ENCODE measurements around the gene MAP4K4.

The MAP4K4 gene

DNA sequence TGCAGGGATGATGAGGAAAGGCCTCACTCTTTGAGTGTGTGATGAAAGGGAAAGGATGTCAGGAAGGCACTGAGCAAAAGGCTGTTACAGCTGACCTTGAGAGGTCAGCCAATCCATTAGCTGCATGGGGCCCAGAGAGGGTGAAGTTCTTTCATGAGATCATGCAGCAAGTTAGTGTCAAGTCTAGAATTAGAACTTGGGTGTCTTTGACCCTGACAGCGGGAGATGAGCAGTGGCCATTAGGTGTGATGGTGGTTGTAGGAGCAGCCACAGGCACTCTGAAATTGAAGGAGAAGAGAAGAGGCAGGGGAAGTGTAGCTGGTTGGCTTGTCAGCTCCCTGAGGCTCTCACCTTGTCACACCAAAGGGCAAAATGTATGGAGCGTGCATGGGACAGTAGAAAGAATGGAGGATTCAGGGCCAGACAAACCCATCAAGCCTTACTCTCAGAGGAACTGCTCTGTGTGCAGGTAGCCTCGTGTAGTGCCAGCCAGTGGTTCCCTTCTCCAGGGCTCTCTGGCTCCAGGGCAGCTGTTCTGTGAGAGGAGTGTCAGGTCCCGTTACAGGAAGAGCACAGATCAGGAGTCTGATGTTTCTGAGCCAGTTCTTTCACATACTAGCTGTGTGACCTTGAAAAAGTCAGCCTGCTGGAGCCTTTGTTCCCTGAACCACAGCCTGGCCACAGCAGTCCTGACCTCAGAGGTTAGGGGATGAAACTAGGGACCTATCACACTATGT lies 35.9 kb downstream of the MAP4K4 start:
- Histone ChIP-seq H2AFZ (ENCODE audit: low read depth, low read length) (no peak overlapping the region), H3K27me3 (ENCODE audit: low read depth, low read length) (no peaks in the 10 kb centered on the region), H3K4me1 (ENCODE audit: low read length) (peaks cover 75% of the 10 kb centered on the region), H4K20me1 (ENCODE audit: insufficient read depth, low read length) (peaks cover 94% of the 10 kb centered on the region), H3K36me3 (replicated peaks; ENCODE audit: low read depth, low read length) (no peaks in the 10 kb centered on the region), H3K4me2 (ENCODE audit: low read length) (no peak overlapping the region), H3K9ac (ENCODE audit: low read length) (no peak overlapping the region), H3K79me2 (ENCODE audit: low read length) (peaks cover 99% of the 10 kb centered on the region), H3K9me3 (ENCODE audit: insufficient read depth, low read length) (no peaks in the 10 kb centered on the region), H3K27ac (ENCODE audit: low read length) (no peak overlapping the region), H3K4me3 (ENCODE audit: low read length) (no peak overlapping the region)
- TF ChIP-seq, protein P1, sequence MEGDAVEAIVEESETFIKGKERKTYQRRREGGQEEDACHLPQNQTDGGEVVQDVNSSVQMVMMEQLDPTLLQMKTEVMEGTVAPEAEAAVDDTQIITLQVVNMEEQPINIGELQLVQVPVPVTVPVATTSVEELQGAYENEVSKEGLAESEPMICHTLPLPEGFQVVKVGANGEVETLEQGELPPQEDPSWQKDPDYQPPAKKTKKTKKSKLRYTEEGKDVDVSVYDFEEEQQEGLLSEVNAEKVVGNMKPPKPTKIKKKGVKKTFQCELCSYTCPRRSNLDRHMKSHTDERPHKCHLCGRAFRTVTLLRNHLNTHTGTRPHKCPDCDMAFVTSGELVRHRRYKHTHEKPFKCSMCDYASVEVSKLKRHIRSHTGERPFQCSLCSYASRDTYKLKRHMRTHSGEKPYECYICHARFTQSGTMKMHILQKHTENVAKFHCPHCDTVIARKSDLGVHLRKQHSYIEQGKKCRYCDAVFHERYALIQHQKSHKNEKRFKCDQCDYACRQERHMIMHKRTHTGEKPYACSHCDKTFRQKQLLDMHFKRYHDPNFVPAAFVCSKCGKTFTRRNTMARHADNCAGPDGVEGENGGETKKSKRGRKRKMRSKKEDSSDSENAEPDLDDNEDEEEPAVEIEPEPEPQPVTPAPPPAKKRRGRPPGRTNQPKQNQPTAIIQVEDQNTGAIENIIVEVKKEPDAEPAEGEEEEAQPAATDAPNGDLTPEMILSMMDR (IDR thresholded peaks at IDR 0.05; ENCODE audit: low read depth, low read length) = no peak
- no peak for TF ChIP-seq EZH2phosphoT487 (IDR thresholded peaks at IDR 0.05; ENCODE audit: low read depth)

DNA sequence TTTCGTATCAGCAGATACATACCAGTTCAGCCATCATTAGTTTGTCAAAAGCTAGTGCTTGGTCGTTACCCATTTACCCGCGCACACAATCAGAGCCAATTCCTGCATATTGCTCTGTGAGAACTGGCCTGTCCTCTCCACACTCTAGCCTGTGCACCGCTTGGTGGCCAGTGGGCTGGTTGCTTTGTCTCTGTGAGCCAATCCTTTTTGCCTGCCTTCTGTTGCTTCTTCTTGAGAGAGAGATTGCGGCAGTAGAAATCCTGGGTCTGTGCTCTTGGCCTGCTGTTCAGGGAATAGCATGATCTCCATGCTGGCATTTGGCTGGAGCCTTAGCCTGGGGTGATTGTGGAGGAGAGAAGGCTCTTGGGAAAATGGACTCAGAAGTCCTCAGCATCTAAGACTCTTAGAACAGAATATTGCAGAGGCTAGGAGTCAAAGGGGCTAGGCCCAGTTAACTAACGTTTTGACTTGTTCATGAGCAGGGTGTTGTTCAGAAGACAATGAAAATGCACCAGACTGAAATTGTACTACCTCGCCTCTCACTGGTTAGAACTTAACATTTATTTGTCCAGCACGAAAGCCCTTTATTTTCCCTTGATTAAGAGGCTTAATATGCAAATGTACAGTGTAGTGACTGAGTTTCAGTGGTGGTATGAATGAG lies 37.1 kb downstream of the MAP4K4 start:
- H3K36me3 ChIP-seq (replicated peaks; ENCODE audit: low read depth, low read length) = no peaks in the 10 kb centered on the region
- H2AFZ ChIP-seq (ENCODE audit: low read depth, low read length) = no peak overlapping the region
- no peak overlapping the region for H3K27ac ChIP-seq (ENCODE audit: low read length)
- no peak overlapping the region for H3K9ac ChIP-seq (ENCODE audit: low read length)
- no peaks in the 10 kb centered on the region for H3K27me3 ChIP-seq (ENCODE audit: low read depth, low read length)
- H3K9me3 ChIP-seq (ENCODE audit: insufficient read depth, low read length) = no peaks in the 10 kb centered on the region
- H3K4me1 ChIP-seq (ENCODE audit: low read length) = peaks cover 63% of the 10 kb centered on the region
- H4K20me1 ChIP-seq (ENCODE audit: insufficient read depth, low read length) = peaks cover 95% of the 10 kb centered on the region
- peaks cover 99% of the 10 kb centered on the region for H3K79me2 ChIP-seq (ENCODE audit: low read length)
- H3K4me2 ChIP-seq (ENCODE audit: low read length) = no peak overlapping the region
- TF ChIP-seq, protein P1 (IDR thresholded peaks at IDR 0.05; ENCODE audit: low read depth, low read length) = no peak
- TF ChIP-seq EZH2phosphoT487 (IDR thresholded peaks at IDR 0.05; ENCODE audit: low read depth) = no peak
- no peak overlapping the region for H3K4me3 ChIP-seq (ENCODE audit: low read length)

DNA sequence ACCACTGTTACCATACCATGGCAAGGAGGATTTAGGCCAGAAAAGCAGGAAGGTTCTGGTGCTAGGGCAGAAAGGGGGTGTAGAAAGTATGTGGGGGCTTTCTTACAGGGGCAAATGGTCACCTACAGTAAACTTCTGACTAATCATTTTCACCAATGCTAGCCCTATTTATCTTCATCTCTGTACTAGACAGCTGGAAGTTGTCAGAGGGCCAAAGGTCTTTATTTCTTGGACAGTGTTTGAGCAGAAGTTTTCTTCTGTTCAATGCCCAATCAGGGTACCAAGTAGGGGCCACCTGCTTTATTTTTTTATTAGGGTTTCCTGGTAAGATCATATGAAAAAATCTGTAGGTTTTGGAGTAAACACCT lies 37.6 kb downstream of the MAP4K4 start:
- Histone ChIP-seq H3K27ac (ENCODE audit: low read length) (no peak overlapping the region), H3K4me3 (ENCODE audit: low read length) (no peak overlapping the region), H3K9me3 (ENCODE audit: insufficient read depth, low read length) (no peaks in the 10 kb centered on the region), H3K27me3 (ENCODE audit: low read depth, low read length) (no peaks in the 10 kb centered on the region), H3K9ac (ENCODE audit: low read length) (no peak overlapping the region), H3K4me1 (ENCODE audit: low read length) (peaks cover 58% of the 10 kb centered on the region), H2AFZ (ENCODE audit: low read depth, low read length) (no peak overlapping the region), H3K79me2 (ENCODE audit: low read length) (peaks cover 98% of the 10 kb centered on the region), H3K4me2 (ENCODE audit: low read length) (no peak overlapping the region), H4K20me1 (ENCODE audit: insufficient read depth, low read length) (peaks cover 93% of the 10 kb centered on the region), H3K36me3 (replicated peaks; ENCODE audit: low read depth, low read length) (no peaks in the 10 kb centered on the region)
- TF ChIP-seq, protein P1 (IDR thresholded peaks at IDR 0.05; ENCODE audit: low read depth, low read length) = no peak
- TF ChIP-seq EZH2phosphoT487 (IDR thresholded peaks at IDR 0.05; ENCODE audit: low read depth) = no peak

DNA sequence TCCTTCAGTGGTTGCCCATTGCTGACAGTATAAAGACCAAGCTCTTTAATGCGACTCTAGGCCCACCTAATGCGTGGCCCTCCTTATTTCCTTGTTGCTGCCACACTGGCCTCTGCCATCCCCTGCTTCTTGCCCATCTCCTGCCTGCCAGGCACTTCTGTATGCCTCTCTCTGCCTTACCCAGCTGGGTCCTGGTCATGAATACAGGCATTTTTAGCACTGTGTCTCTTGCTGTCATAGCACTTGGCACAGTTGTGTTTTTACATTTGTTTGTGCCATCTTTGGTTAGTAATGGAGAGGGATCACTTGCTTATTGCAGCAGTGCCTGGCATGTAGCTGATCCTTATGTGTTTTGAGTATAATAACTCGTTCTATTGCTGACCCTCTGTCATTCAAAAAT lies 38.7 kb downstream of the MAP4K4 start:
- Histone ChIP-seq H3K9ac (ENCODE audit: low read length) (no peak overlapping the region), H3K27ac (ENCODE audit: low read length) (no peak overlapping the region), H3K27me3 (ENCODE audit: low read depth, low read length) (no peaks in the 10 kb centered on the region), H2AFZ (ENCODE audit: low read depth, low read length) (no peak overlapping the region), H3K4me2 (ENCODE audit: low read length) (no peak overlapping the region), H3K4me3 (ENCODE audit: low read length) (no peak overlapping the region), H4K20me1 (ENCODE audit: insufficient read depth, low read length) (peaks cover 94% of the 10 kb centered on the region), H3K4me1 (ENCODE audit: low read length) (peaks cover 59% of the 10 kb centered on the region), H3K79me2 (ENCODE audit: low read length) (peaks cover 98% of the 10 kb centered on the region), H3K36me3 (replicated peaks; ENCODE audit: low read depth, low read length) (no peaks in the 10 kb centered on the region), H3K9me3 (ENCODE audit: insufficient read depth, low read length) (no peaks in the 10 kb centered on the region)
- TF ChIP-seq EZH2phosphoT487 (IDR thresholded peaks at IDR 0.05; ENCODE audit: low read depth) = no peak
- TF ChIP-seq, protein P1 (IDR thresholded peaks at IDR 0.05; ENCODE audit: low read depth, low read length) = no peak
